H9 (cell line): ENCODE measurements around the gene NRGN. TPM values are rescaled to one million over a fixed set of nuclear protein-coding genes. Genes with fewer than 3 reads are reported as not detected.
A peak's percentile ranks its signal among the peaks of the same experiment; 100 is the strongest.

Source experiments
- DNase-seq: peaks from one replicate; pipeline ENCODE4 v3.0.0-alpha.2; 2017
- H2AFZ ChIP-seq: one replicate; pipeline ENCODE4 v1.6.1; 2013; ENCODE audit warnings: mild to moderate bottlenecking, low read length, control low read depth, moderate library complexity
- H2AK5ac ChIP-seq: 2 replicates; pipeline ENCODE4 v1.6.1; 2013; ENCODE audit warnings: low read length, control low read depth, mixed read lengths; ENCODE audit not compliant: insufficient read length
- H2BK120ac ChIP-seq: one replicate; pipeline ENCODE4 v1.6.1; 2013; ENCODE audit warnings: low read depth, mild to moderate bottlenecking, low read length, control low read depth, inconsistent platforms; ENCODE audit not compliant: poor library complexity, severe bottlenecking
- H2BK12ac ChIP-seq: 2 replicates; pipeline ENCODE4 v1.6.1; 2013; ENCODE audit warnings: low read length, control low read depth, mixed read lengths, low read depth; ENCODE audit not compliant: insufficient read length
- H2BK15ac ChIP-seq: 2 replicates; pipeline ENCODE4 v1.6.1; 2013; ENCODE audit warnings: low read depth, low read length, control low read depth
- H2BK20ac ChIP-seq: one replicate; pipeline ENCODE4 v1.6.1; 2013; ENCODE audit warnings: low read depth, mild to moderate bottlenecking, low read length, control low read depth, inconsistent platforms; ENCODE audit not compliant: poor library complexity, severe bottlenecking
- H2BK5ac ChIP-seq: 2 replicates; pipeline ENCODE4 v1.6.1; 2013; ENCODE audit warnings: low read length, control low read depth, mixed read lengths; ENCODE audit not compliant: insufficient read length
- H3K14ac ChIP-seq: 2 replicates; pipeline ENCODE4 v1.6.1; 2013; ENCODE audit warnings: low read length, control low read depth; ENCODE audit not compliant: insufficient read depth
- H3K18ac ChIP-seq: 2 replicates; pipeline ENCODE4 v1.6.1; 2013; ENCODE audit warnings: low read depth, mild to moderate bottlenecking, mixed read lengths, low read length, control low read depth; ENCODE audit not compliant: insufficient read length
- H3K23ac ChIP-seq: 2 replicates; pipeline ENCODE4 v1.6.1; 2013; ENCODE audit warnings: low read length, control low read depth, mixed read lengths, low read depth; ENCODE audit not compliant: insufficient read length
- H3K23me2 ChIP-seq: 2 replicates; pipeline ENCODE4 v1.6.1; 2013; ENCODE audit warnings: low read depth, mild to moderate bottlenecking, mixed read lengths, low read length, control low read depth; ENCODE audit not compliant: insufficient read length, poor library complexity, severe bottlenecking
- H3K27ac ChIP-seq: 2 replicates; pipeline ENCODE4 v1.5.1; 2013; ENCODE audit warnings: low read length, control low read depth, mixed read lengths, low read depth; ENCODE audit not compliant: insufficient read length
- H3K27me3 ChIP-seq: 2 replicates; pipeline ENCODE4 v1.6.1; 2013; ENCODE audit warnings: low read length, control low read depth, inconsistent platforms; ENCODE audit not compliant: insufficient read depth
- H3K4ac ChIP-seq: 2 replicates; pipeline ENCODE4 v1.6.1; 2013; ENCODE audit warnings: low read depth, mild to moderate bottlenecking, control low read depth, inconsistent platforms, low read length, moderate library complexity
- H3K4me1 ChIP-seq: 2 replicates; pipeline ENCODE4 v1.6.1; 2013; ENCODE audit warnings: low read length, control low read depth, inconsistent platforms; ENCODE audit not compliant: insufficient read depth
- H3K4me2 ChIP-seq: 2 replicates; pipeline ENCODE4 v1.6.1; 2013; ENCODE audit warnings: low read length, control low read depth, mixed read lengths; ENCODE audit not compliant: insufficient read length, insufficient read depth
- H3K56ac ChIP-seq: 2 replicates; pipeline ENCODE4 v1.6.1; 2013; ENCODE audit warnings: low read depth, mild to moderate bottlenecking, mixed read lengths, low read length, control low read depth; ENCODE audit not compliant: insufficient read length
- H3K79me1 ChIP-seq: 2 replicates; pipeline ENCODE4 v1.6.1; 2013; ENCODE audit warnings: low read depth, mild to moderate bottlenecking, moderate library complexity, low read length, control low read depth, inconsistent platforms; ENCODE audit not compliant: insufficient read depth, poor library complexity, severe bottlenecking
- H3K79me2 ChIP-seq: 2 replicates; pipeline ENCODE4 v1.6.1; 2013; ENCODE audit warnings: low read length, control low read depth, inconsistent platforms; ENCODE audit not compliant: insufficient read depth
- H3K9ac ChIP-seq: 2 replicates; pipeline ENCODE4 v1.6.1; 2013; ENCODE audit warnings: low read length, control low read depth, mixed read lengths; ENCODE audit not compliant: insufficient read length; ENCODE audit errors: extremely low read depth
- H3K9me3 ChIP-seq: one replicate; pipeline ENCODE4 v1.6.1; 2013; ENCODE audit warnings: low read depth, low read length, inconsistent platforms; ENCODE audit not compliant: control insufficient read depth
- H3T11ph ChIP-seq: one replicate; pipeline ENCODE4 v1.6.1; 2013; ENCODE audit warnings: mild to moderate bottlenecking, low read length, control low read depth, inconsistent platforms
- H4K20me1 ChIP-seq: one replicate; pipeline ENCODE4 v1.6.1; 2013; ENCODE audit not compliant: control insufficient read depth, insufficient read length, insufficient read depth
- H4K5ac ChIP-seq: 2 replicates; pipeline ENCODE4 v1.6.1; 2013; ENCODE audit warnings: low read depth, mild to moderate bottlenecking, mixed read lengths, low read length, control low read depth; ENCODE audit not compliant: insufficient read length
- H4K8ac ChIP-seq: replicated peaks from 2 replicates; pipeline ENCODE4 v1.6.1; 2013; ENCODE audit warnings: low read length, control low read depth, mixed read lengths, low read depth; ENCODE audit not compliant: insufficient read length
- H4K91ac ChIP-seq: 2 replicates; pipeline ENCODE4 v1.6.1; 2013; ENCODE audit warnings: low read depth, mild to moderate bottlenecking, moderate library complexity, mixed read lengths, low read length, control low read depth; ENCODE audit not compliant: insufficient read length
- H3K27ac Mint-ChIP-seq, 3 experiments: 2 replicates in 2 of 3; 3 replicates in 1 of 3; pipeline ENCODE4 v1.8.0; 2020 to 2021; ENCODE audit warnings: mixed read lengths in 3 of 3, mild to moderate bottlenecking in 1 of 3, moderate library complexity in 1 of 3
- H3K27me3 Mint-ChIP-seq: 2 replicates; pipeline ENCODE4 v1.8.0; 2021; ENCODE audit warnings: low read depth, mild to moderate bottlenecking, moderate library complexity, mixed read lengths
- H3K36me3 Mint-ChIP-seq, 3 experiments: 2 replicates in 2 of 3; 3 replicates in 1 of 3; pipeline ENCODE4 v1.8.0; 2020 to 2021; ENCODE audit warnings: low read depth in 3 of 3, mixed read lengths in 3 of 3; ENCODE audit not compliant: insufficient read depth in 1 of 3
- H3K4me1 Mint-ChIP-seq, 2 experiments: 2 replicates each; pipeline ENCODE4 v1.8.0; 2020; ENCODE audit warnings: mixed read lengths in 2 of 2
- H3K4me3 Mint-ChIP-seq, 2 experiments: 2 replicates in 1 of 2; 3 replicates in 1 of 2; pipeline ENCODE4 v1.8.0; 2020 to 2021; ENCODE audit warnings: mild to moderate bottlenecking in 2 of 2, mixed read lengths in 2 of 2, moderate library complexity in 1 of 2
- H3K9me3 Mint-ChIP-seq, 2 experiments: 2 replicates in 1 of 2; 3 replicates in 1 of 2; pipeline ENCODE4 v1.8.0; 2020; ENCODE audit warnings: mild to moderate bottlenecking in 2 of 2, mixed read lengths in 2 of 2, moderate library complexity in 1 of 2
- CTCF ChIP-seq: fragments of 200-600 bp; sonication (generic); conservative IDR thresholded peaks from 3 replicates; pipeline ENCODE4 v1.8.0; 2021; ENCODE audit warnings: antibody characterized with exemption, mild to moderate bottlenecking
- WGBS: extraction: QIAGEN DNeasy Blood & Tissue Kit; methylation state at CpG from one replicate; pipeline ENCODE4 v1.1.7; 2013; ENCODE audit warnings: missing lambda C conversion rate, low lambda C conversion rate, mixed read lengths; ENCODE audit not compliant: insufficient read length; ENCODE audit errors: extremely low coverage; 5-methylcytosine and 5-hydroxymethylcytosine counted together
- total RNA-seq: library from RNA; stranded (reverse); gene quantifications from 2 replicates; pipeline ENCODE4 v1.2.1, GENCODE V29; 2021

NRGN gene
- total RNA-seq, 1 experiment from 2014 or later = 6.4 TPM

- Histone ChIP-seq H2AK5ac (no peak overlapping the region), H2BK20ac (no peak overlapping the region), H3K9me3 (no peaks in the 10 kb centered on the region), H3T11ph (no peak overlapping the region), H3K23ac (no peak overlapping the region), H3K4me1 (no peaks in the 10 kb centered on the region), H3K79me1 (no peaks in the 10 kb centered on the region), H3K4me2 (peak overlapping the region; percentile 70), H2BK12ac (no peak overlapping the region), H3K14ac (no peak overlapping the region), H2AFZ (no peak overlapping the region), H3K27ac (no peak overlapping the region), H3K79me2 (no peaks in the 10 kb centered on the region), H3K4ac (no peak overlapping the region), H4K20me1 (no peaks in the 10 kb centered on the region), H3K27me3 (peaks cover 40% of the 10 kb centered on the region), H3K18ac (no peak overlapping the region), H3K9ac (no peak overlapping the region), H4K5ac (no peak overlapping the region), H4K91ac (no peak overlapping the region), H4K8ac (no peak overlapping the region), H3K23me2 (peaks cover 24% of the 10 kb centered on the region), H2BK120ac (no peak overlapping the region), H3K56ac (no peak overlapping the region), H2BK15ac (no peak overlapping the region), H2BK5ac (no peak overlapping the region)
- Mint-ChIP-seq H3K27ac (no peak overlapping the region; a peak in 1 of 7 replicates), H3K27me3 (peaks cover 51% of the 10 kb centered on the region), H3K36me3 (peaks cover 7 to 11% (median 9%) of the 10 kb centered on the region in 3 experiments; a peak in 6 of 7 replicates), H3K9me3 (peaks cover 0 to 6% of the 10 kb centered on the region in 2 experiments; a peak in 1 of 5 replicates), H3K4me3 (peak overlapping the region; percentile 75 to 90), H3K4me1 (peaks cover 33 to 42% of the 10 kb centered on the region in 2 experiments)
- WGBS = no CpG with 5 or more reads among the region's 45 CpGs
- no peak for TF ChIP-seq CTCF
- peak; percentile 50 for DNase-seq
These were observed 22.9 kb downstream of the NRGN start for GRCh38 chr11:124762624-124763155.
